ENCODE measurements around the gene SLC6A6. TPM values are rescaled to one million over a fixed set of nuclear protein-coding genes. Genes with fewer than 3 reads are reported as not detected.

The SLC6A6 gene
- total RNA-seq, 1 donor from 2014 or later, result 32.9 TPM

DNA sequence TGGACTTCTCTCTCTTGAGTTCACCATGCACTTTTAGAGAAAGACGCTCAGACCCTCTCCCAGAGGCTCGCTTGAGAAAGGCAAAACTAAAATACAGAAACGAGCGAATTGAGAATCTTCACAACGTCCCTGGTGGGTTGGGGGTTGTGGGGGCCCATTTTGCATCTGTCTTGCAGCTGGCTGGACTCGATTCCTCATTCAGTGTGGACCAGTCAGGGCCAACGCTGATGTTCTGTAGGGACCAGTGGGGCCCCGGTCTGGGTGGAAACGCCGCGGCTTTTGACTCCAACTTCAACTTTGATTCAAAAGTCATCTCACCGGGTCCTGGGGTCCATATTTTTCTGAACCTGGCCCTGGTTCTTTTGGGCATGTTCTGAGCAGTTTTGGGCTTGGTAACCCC lies 68.1 kb downstream of the SLC6A6 start:
- Histone ChIP-seq H3K9me3 (ENCODE audit: low read depth) (no peaks in the 10 kb centered on the region), H3K36me3 (no peaks in the 10 kb centered on the region), H3K4me3 (no peak overlapping the region), H3K79me2 (ENCODE audit: low read depth) (no peaks in the 10 kb centered on the region), H3F3A (ENCODE audit: low read depth) (no peaks in the 10 kb centered on the region), H4K20me1 (ENCODE audit: low read depth) (no peaks in the 10 kb centered on the region), H3K27me3 (no peaks in the 10 kb centered on the region), H3K27ac (no peak overlapping the region), H3K9ac (no peak overlapping the region), H3K4me2 (no peak overlapping the region), H2AFZ (replicated peaks) (no peak overlapping the region), H3K4me1 (no peaks in the 10 kb centered on the region)
- Mint-ChIP-seq H3K36me3 (peaks cover 19% of the 10 kb centered on the region), H3K9me3 (no peaks in the 10 kb centered on the region), H3K27me3 (ENCODE audit: insufficient read depth, low read depth) (peaks cover 4% of the 10 kb centered on the region), H3K4me1 (peaks cover 11% of the 10 kb centered on the region), H3K4me3 (no peak overlapping the region), H3K27ac (no peak overlapping the region)
- no peak for TF ChIP-seq EZH2phosphoT487 (IDR thresholded peaks at IDR 0.05)
- no peak for TF ChIP-seq EZH2 (IDR thresholded peaks at IDR 0.05)
- TF ChIP-seq, protein P1, sequence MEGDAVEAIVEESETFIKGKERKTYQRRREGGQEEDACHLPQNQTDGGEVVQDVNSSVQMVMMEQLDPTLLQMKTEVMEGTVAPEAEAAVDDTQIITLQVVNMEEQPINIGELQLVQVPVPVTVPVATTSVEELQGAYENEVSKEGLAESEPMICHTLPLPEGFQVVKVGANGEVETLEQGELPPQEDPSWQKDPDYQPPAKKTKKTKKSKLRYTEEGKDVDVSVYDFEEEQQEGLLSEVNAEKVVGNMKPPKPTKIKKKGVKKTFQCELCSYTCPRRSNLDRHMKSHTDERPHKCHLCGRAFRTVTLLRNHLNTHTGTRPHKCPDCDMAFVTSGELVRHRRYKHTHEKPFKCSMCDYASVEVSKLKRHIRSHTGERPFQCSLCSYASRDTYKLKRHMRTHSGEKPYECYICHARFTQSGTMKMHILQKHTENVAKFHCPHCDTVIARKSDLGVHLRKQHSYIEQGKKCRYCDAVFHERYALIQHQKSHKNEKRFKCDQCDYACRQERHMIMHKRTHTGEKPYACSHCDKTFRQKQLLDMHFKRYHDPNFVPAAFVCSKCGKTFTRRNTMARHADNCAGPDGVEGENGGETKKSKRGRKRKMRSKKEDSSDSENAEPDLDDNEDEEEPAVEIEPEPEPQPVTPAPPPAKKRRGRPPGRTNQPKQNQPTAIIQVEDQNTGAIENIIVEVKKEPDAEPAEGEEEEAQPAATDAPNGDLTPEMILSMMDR (IDR thresholded peaks at IDR 0.05), result no peak
- DNase-seq (ENCODE audit: low spot score), result no peak

DNA sequence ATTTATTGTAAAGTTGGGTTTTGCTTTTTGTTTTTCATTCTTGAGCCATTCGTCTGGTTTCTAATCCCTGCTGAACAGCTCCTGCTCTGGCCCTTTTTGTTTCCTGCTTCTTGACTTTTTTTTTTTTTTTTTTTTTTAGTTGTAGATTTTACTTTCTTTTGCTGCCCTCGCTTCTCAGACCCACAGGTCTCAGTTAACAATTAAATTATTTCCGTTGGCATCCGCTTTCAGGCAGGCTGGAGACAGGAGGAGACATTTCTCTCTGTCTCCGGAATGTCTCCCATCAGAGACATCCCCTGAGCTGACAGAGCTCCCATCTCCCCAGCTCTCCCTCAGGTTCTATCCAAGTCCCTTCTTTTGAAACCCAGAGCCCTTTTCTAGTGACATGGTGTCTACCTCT lies 68.6 kb downstream of the SLC6A6 start:
- Histone ChIP-seq H2AFZ (replicated peaks) (no peak overlapping the region), H3F3A (ENCODE audit: low read depth) (no peaks in the 10 kb centered on the region), H3K79me2 (ENCODE audit: low read depth) (no peaks in the 10 kb centered on the region), H3K27ac (no peak overlapping the region), H3K27me3 (no peaks in the 10 kb centered on the region), H3K36me3 (no peaks in the 10 kb centered on the region), H3K9ac (no peak overlapping the region), H3K4me3 (no peak overlapping the region), H3K4me2 (no peak overlapping the region), H4K20me1 (ENCODE audit: low read depth) (no peaks in the 10 kb centered on the region), H3K4me1 (no peaks in the 10 kb centered on the region), H3K9me3 (ENCODE audit: low read depth) (no peaks in the 10 kb centered on the region)
- Mint-ChIP-seq H3K36me3 (peaks cover 19% of the 10 kb centered on the region), H3K4me3 (no peak overlapping the region), H3K27ac (no peak overlapping the region), H3K27me3 (ENCODE audit: insufficient read depth, low read depth) (peaks cover 2% of the 10 kb centered on the region), H3K4me1 (peaks cover 13% of the 10 kb centered on the region), H3K9me3 (no peaks in the 10 kb centered on the region)
- no peak for DNase-seq (ENCODE audit: low spot score)
- TF ChIP-seq, protein P1 (IDR thresholded peaks at IDR 0.05), result no peak
- TF ChIP-seq EZH2 (IDR thresholded peaks at IDR 0.05), result no peak
- TF ChIP-seq EZH2phosphoT487 (IDR thresholded peaks at IDR 0.05), result no peak

DNA sequence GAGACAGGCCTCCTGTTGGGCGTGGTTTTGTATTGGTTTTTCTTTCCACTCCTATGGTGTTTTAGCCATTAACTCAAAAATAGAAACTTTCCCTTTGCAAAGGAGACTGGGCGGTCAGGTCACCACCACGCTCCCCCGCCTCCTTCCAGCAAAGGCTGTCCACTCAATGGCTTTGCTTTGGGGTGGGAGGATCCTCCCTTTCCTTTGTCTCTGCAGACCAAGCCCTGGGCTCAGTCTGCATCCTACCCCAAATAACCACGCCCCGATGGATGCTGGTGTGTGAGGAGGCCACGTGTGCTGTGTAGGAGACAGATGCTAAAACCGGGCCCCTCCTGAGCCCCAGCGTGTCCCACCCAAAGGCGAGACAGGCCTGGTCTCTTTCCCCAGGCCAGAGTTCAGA lies 69.3 kb downstream of the SLC6A6 start:
- Histone ChIP-seq H3K4me1 (no peaks in the 10 kb centered on the region), H3K9me3 (ENCODE audit: low read depth) (no peaks in the 10 kb centered on the region), H2AFZ (replicated peaks) (no peak overlapping the region), H4K20me1 (ENCODE audit: low read depth) (no peaks in the 10 kb centered on the region), H3K36me3 (no peaks in the 10 kb centered on the region), H3K9ac (no peak overlapping the region), H3K4me3 (no peak overlapping the region), H3K79me2 (ENCODE audit: low read depth) (no peaks in the 10 kb centered on the region), H3K27ac (no peak overlapping the region), H3K4me2 (no peak overlapping the region), H3K27me3 (no peaks in the 10 kb centered on the region), H3F3A (ENCODE audit: low read depth) (no peaks in the 10 kb centered on the region)
- Mint-ChIP-seq H3K9me3 (no peaks in the 10 kb centered on the region), H3K4me3 (no peak overlapping the region), H3K27me3 (ENCODE audit: insufficient read depth, low read depth) (peaks cover 2% of the 10 kb centered on the region), H3K4me1 (peaks cover 13% of the 10 kb centered on the region), H3K27ac (no peak overlapping the region), H3K36me3 (peaks cover 21% of the 10 kb centered on the region)
- DNase-seq (ENCODE audit: low spot score), result no peak
- TF ChIP-seq, protein P1 (IDR thresholded peaks at IDR 0.05), result no peak
- TF ChIP-seq EZH2phosphoT487 (IDR thresholded peaks at IDR 0.05), result no peak
- TF ChIP-seq EZH2 (IDR thresholded peaks at IDR 0.05), result no peak

All from neural progenitor cell (in vitro differentiated cells).